Camera-type eye (tissue), 1 donor: Measurements from ENCODE around the gene EYS. TPM values are rescaled to one million over a fixed set of nuclear protein-coding genes. Genes with fewer than 3 reads are reported as not detected.

Source experiments
- total RNA-seq: library from RNA; depleted of rRNA; stranded (reverse); fragments of >200 nt; gene quantifications from one replicate; pipeline ENCODE4 v1.2.3, GENCODE V29; 2014

Gene EYS
- total RNA-seq, result 230 TPM

DNA sequence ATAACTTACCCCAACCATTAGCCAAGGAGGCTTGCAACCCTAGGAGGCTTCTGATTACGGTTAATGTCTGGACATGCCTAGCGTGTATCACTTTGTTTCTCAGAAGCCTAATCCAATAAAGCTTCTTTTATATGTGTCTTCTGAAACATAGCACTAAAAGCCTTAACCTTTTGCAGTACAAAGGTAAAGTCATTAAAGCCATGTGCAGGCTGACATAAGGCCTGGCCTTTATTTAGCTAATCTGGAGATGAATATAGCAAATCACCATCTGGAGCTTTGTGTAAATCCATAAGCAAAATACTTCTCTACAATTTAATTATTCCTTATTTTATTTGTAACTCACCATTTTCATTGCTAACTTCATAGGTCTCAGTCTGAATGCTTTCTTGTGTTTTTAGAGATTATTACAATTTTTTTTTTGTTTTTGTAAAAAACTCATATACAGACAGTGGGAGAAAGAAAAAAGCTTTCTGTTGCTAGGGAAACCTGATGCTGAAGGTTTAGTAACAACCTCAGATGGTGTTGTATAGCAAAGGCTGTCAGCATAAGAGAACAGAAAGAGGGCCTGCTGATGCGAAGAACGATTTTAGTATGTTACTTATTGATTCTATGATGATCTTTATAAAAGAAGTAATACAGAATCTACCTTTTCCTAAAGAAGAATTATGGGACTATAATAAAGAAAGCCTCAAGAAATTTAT, at the start of gene EYS:
Gene EYS (minus strand): TSS at position 101 of the 701 bp plus-strand sequence. CDS start 211,816 bp downstream, outside the sequence.

